ENCODE data around the gene TOX2.

Gene TOX2

DNA sequence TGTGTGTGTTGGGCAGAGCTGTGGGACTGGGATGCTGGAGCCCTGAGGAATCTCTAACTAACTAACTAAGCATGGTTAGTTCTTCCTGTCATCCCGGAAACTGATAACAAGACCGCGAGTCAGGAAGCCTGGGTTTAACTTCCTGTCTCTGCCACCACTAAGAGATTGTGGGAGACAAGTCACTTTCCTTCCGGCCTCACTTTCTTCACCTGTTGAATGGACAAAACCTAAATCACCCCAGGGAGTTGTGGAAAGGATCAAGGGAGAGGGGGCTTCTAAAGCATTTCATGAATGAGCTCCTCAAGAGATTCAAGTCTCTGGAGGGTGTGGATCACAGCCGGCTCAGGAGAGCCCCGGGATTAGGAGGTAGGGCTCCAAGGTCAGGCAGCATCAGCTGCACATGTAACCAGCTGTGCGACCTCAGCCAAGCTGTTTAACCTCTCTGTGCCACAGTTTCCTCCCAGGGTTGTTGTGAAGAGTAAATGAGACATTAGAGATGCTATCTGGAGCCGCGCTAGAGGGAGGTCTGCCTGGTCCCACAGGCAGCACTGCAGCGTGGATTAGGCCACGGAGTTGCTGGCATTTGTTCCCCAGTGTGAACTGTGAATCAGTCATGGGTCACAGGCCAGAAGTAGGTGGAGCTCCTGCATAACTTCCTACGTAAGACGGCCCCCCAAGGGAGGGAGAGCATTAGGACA lies 105.1 kb downstream of the TOX2 start:
- DNase-seq, result no peak

DNA sequence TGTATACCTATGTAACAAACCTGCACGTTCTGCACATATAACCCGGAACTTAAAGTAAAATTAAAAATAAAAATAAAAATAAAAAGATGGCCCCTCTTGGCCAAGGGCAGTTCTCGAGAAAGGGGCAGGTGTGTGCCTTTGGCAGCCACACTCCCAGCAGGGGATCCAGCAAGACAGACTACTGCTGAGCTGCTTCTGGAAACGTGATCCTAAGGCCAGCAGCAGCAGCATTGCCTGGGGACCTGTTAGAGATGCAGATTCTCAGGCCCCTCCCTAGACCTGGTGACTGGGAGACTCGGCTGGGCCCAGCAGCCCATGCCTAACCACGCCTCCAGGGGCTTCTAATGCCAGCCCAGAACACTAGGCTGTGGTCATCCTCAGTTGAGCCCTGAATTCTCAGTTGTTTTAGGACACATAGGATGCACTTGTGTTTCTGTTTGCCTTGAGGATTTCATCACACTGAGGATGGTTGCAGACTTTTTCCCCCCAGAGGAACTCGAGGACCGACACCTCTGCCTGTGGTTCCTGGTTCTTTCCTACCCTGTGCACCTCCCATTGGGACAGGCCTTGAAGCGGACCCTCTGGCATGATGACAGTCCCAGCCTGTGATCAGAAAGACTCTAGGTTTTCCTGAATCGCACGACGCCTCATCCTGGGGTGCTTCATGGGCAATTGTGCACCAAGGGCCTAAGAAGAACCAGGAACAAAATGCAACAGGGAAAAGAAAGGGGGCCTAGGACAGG lies 105.9 kb downstream of the TOX2 start:
- no peak for DNase-seq

DNA sequence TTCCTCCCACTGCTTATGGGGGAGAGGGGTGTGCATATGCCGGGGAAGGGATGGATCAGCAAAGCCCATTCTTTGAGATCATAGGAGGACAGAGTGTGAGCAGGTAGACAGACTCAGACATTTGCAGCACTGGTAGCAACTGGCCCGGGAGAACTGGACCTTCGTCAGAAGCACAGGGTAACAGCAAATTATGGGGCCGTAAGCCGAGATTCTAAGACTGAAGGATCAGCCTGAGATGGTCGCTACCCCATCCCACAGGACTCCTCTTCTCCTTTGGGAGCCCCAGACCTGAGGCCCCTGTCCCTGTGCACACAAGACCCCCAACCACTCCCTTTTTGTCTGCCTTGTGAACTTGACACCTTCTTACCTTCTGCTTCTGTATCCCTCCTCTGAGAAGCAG lies 106.5 kb downstream of the TOX2 start:
- DNase-seq, result no peak

DNA sequence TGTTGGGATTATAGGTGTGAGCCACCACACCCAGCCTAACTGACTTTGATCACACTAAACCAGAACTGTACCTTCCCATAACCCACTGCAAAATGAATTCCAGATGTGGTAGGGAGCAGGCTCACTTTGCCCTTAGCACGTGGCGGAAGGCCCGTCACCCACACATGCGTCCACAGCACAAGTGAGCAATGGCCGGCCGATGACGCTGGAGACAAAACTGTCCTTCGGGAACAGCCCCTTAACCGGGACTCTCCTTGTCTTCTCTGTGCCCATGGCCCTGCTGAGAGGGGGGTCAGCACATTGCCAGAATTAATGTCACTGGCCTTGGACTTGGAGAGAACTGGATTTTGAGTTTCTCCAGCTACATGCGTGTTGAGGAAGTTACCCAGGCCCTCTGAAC lies 107.2 kb downstream of the TOX2 start:
- DNase-seq, result no peak

DNA sequence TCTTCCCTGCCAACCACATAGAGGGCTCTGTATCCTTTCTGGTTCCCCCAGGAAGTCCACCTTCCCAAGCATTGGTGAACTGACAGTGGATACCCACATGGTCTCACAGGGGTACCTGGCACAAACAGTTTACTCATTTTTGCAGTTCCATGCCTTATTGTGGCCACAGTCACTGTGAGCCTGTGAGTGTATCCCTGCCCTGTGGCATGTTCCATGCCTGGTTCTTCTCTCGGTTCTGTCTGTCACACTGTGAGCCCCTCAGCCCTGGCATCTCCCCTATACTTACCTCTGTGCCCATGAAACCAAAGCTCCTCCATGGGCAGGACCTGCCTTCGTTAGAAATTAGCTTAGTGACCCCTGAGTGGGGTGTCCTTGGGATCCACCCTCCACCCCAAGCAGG lies 107.8 kb downstream of the TOX2 start:
- no peak for DNase-seq

DNA sequence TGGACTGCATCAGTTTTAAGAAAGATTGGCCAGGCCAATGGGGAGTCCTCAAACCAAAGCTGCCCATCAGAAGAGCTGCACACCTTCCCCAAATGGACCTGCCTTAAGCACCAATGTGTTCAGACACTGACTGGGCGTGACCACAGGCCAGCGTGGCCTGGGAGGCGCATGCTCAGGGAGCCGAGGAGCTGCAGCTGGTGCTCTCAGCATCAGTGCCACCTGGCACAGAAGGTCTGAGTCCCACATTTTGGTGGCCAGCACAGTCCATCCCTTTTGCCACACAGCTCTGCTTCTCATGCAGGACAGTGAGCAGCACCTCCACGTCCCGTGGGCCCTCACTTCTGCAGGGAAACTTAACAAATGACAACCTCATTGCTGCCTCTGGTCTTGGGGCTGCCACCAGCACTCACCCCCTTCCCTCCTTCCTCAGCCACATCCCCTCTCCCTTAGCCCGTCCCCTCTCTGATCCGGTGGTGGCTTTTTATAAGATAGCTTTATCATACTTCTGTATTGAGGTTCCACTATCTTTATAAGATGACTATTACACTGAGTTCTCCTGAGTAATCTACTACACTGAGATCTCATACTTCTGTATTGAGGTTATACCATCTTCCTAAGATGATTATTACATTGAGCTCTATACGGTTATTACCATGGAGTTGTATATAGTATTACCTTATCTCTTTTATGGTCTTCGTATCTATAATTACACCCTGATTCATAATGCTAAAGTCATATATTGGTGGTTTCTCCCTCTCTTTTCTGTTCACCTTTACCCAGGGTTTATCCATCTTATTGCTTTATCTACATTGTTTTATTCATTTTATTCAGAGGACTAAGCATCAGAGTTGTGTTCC lies 109.1 kb downstream of the TOX2 start:
- DNase-seq, result no peak

DNA sequence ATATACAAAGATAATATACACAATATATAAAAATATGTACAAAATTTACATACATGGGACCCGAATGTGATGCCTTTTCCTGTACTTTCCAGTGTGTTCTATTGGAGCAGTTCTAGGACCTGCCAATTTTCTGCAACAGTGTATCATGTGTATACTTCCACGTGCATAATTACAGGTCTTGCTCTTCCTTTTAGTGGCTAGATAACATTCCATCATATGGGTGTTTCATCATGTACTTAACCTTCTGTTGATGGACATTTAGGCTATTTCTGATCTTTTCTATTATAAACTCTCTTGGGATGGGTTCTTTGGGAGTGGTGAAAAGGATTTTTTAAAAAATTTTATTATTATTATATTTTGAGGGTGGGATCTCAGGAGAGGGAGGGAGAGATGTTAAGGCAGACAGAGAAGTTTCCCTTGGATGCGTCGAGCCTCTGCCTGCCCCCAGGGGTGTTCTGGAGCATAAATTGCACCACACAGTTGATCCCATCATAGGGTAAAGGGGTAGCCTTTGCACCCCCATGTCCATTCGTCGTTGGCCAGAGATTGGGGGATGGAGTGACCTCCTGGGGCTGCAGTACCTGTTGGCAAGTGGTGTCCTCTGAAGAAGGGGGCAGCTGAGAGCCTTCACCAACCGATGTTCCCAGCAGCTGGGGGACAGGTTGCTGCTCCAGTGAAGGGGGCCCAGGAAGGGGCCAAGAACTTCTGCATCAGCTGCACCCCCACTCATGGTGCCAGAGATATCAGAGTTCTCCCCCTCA lies 110.3 kb downstream of the TOX2 start:
- DNase-seq, result no peak

DNA sequence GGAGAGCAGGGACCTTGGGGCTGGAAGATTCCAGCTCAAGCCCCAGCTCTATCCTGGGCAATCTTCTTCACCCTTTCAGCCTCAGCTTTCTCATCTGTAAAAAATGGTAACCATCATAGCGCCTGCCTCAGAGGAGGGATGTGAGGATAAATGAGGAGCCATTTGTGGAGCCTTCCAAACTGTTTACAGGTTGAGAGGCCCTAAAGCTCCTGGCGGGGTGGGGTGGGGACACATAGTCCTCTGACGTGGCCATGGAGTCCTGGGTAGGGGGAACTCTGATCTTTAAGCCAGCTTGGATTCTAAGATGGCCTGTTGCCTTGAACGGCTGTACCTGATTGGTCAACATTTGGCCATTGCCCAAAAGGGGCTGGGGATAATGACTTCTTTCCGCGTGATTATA lies 111.1 kb downstream of the TOX2 start:
- DNase-seq, result no peak

DNA sequence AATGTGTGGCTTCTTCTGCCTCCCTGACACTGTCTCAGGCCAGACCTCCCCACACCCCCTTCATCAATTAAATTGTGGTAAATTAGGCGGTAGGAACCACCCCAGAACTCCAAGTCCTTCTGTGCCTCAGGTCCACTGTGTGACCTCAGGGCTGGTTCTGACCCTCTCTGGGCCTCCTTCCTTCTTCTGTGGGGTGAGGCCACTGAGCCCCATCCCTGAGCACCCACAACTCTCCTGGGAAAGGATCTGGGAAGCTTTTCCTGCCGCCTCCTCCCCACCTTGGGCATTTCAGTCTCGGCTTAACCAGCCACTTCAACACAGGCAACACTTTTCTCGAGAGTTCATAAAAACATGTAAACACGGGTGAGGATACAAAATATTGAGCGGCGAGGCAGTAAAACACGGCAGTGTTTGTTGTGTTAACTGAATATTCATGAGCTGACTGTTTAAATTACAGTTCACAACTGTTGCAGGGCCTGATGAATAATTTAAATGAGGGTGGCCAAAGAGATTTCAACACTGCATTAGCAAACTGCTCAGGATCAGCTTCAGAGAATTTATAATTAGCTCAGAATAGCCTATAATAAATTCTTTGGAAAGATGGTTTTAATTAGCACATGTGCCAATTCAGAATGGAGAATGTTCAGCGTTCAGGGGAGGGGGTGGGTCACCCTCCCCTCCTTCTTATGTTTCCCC lies 112.1 kb downstream of the TOX2 start:
- DNase-seq, result no peak

DNA sequence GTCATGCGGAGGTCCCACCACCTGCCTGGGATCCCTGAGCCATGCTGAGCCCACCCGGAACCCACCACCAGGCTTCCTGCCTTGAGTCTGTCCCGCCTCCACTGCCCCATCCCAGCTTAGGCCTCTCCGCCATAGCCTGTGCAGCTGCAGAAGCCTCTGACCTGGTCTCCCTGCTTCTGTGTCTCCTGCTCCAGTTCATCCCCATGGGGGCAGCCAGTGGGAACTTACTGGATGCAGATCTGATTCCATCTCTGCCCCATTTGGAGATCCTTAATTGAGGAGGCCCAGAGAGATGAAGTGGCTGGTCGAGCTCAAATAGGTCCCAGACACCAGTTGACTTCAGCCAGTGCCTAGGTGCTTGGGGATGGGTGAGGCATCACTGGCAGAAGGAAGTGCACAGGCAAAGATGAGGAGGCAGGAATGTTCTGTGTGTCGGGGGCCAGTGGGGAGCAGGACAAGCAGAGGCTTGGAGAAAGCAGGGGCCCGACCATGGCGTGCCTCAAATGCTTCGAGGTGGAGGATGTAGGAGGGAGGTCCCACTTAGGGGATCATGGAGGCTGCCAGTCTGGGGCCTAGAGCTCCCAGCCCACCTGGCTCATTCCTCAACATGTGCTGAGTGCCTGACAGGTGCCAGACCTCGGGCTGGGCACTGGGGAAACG lies 112.8 kb downstream of the TOX2 start:
- DNase-seq, result no peak

DNA sequence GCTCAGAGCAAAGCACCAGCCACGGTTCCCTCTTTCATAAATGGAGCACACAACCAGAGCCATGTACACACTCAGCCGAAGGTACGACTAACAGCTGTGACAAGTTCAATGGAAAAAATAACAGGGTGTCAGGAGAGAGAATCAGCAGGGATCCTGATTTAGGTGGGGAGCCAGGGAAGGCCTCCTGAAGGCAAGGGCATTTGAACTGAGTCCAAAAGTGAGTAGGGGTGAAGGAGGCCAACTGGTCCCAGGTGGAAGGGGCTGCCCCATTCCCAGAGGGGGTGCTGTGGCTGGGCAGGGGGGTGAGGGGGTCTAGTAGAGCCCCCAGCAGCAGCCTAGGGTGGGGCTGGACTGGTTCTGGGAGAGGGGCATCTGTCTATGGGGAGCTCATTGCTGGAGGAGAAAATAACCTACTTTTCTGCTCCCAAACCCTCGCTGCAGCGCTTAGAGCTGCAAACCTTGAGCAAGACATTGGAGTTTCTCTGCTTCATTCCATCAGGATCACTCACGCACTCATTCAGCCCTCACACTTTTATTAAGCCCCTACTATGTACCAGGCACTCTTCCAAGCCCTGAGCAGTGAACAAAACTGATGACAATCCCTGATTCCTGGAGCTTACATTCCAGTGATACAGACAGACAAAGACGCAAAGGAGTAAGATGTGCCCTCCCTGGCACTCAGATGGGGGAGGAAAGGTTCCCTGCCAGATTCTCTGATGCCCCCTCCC lies 113.5 kb downstream of the TOX2 start:
- DNase-seq, result no peak

DNA sequence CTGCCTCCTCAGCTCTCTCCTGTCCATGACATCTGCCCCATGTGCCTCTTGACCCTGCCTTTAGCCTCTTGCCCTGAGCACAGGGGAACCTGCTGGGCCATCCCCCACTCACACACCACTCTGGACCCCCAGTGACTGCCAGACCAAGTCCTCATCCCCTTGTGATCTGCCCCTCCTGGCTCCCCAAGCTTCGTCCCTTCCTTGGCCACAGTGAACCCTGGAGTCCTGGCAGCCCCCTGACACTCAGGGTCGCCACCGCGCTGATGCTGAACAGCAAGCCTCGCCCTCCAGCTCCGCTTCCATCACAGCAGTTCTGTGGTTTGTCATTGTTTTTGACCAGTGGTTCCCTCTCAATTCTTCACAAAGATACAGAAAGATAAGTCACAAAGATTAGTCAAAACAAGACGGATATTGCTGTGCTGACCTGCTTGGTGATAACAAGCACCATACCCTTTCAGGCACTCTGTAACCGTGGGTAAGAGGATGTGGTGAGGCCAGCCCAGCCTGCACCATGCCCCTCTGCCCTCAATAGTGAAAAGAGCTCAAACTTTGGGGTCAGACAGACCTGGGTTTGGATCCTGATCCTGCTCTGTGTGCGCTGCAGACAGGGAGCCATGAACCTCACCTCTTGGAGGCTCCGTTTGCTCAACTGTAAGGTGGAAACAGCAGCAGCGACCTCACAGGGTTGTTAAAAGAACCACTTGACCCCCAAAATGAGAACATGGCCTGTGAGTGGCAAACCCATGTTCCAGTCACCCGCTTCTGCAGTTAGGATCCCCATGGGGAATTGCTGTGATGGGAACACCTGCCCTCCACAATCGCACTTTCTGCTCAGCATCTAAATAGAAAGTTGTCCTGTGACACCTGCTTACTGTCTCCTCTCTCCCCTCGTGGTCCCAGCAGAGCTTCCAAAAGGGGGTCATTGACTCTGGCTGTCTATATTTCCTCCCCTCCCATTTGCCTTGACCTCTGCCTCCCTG lies 114.5 kb downstream of the TOX2 start:
- DNase-seq, result no peak

DNA sequence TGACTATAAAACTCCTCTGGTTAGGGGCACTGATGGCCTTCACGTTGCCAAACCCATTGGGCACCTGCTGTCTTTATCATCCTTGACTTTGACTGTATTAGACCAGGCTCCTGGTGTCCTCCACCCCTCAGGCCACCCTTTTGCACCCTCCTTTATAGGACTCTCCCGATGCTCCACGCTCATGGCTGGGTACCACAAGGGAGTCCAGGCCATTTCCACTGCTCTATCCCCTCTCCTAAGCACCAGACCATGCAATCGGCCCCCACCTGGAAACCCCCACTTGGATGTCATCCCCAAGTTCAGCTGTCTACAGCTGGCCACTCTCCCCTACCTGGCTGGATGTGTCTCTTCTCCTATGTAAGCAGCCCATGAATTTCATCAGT lies 115.2 kb downstream of the TOX2 start:
- DNase-seq, result no peak

DNA sequence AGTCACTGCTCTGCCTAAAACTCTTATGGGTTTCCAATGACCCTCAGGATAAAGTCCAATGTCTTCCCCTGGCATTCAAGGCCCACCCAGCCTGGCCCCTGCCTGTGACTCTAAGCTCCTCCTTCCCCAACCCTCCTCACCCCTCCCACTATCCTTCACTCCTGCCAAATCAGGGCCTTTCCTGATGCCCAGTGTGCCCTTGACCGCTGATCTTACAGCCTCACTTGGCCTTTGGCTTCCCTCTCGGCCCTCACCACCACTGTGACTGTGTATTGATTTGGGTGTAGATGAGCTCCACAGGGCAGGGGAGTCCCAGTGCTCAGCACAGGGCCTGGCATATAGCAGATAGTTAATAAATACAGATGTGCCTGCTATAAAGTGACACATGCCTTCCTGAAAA lies 115.7 kb downstream of the TOX2 start:
- DNase-seq, result no peak

DNA sequence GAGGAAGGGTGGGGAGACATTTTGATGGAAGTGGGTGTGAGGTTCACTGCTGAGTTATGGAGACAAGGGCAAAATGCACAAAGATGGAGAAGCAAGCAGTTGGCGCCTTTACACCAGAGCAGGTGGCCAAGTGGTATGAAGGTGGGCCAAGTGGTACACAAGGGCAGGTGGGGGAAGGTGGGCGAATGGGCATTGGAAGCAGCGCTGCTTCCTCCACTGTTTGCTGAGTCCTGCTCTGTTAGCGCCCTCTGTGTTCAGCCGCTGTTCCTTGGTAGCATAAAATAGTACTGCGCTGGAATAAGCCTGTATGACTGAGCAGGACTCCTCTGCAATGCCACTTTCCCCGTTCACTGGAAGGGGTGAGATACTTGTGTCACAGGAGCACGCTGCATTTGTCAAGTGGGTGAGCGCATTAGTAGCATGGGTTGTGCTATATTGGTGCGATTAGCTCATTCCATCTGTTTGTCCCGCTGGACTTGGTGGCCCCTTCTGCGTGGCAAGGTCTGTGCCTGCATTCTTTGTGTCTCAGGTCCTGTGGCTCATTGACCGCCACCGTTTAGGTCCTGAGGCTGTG lies 116.4 kb downstream of the TOX2 start:
- DNase-seq, result no peak

DNA sequence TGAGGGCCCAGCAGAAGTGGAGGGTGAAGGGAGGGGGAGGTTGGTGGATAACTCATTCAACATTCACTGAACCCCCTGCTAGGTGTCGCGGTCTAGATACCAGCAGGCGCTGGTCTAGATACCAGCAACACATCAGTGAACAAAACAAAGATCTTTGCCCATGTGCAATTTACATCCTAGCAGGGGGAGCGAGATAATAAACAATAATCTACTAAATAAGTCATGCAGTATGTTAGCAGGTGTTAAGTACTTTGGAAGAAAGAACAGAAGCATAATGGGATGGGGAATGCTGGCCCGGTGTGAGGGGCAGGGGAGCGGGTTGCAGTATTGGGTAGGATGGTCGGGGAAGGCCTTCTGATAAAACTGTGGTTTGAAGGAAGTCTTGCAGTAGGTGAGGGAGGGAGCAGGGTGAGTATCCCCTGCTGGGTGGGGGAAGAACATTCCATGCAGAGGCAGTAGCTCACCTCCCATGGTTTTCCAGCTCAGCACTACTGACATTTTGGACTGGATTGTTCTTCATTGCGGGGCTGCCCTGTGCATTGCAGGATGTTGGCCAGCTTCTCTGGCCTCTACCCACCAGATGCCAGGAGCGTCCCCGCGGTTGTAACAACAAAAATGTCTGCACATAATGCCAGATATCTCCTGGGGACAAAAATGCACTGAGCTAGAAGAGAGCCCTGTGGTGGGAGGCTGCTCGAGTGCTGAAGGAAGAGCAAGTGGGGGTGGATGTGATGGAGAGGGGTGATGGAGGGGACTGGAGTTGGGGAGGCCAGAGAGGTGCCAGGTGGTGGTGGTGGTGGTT lies 117.3 kb downstream of the TOX2 start:
- DNase-seq, result no peak

DNA sequence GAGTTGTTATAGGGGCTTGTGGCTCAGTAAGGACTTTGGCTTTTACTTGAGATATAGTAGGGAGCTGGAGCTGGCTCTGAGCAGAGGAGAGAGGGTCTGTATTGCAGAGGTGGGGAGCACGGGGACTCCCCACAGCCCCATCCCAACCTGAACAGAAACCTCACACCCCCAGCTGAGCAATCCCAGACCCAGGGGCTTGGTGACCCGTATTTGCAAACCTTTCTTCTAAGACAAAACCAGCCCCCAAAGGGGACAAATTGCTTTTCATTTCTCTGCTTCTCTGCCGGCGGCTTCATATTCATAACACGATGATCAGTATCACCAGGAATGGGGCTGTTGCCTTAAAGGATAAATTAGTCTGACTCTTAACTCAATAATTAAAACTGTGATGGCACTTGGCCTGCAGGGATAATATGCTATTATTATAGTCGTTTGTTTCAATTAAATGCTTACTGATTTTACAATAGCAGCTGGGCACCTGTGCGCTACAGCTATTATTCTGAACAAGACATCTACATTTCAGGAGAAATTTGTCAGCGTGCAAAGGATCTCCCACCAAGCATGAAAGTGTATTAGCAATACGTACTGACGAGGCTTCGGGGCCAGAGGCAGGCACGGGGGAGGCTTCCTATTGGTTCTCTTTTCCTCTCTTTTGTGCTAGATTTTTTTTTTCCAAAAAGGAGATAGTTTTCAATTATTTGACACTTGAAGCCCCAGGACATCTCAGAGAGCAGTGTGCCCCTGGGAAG lies 118.1 kb downstream of the TOX2 start:
- no peak for DNase-seq
